Fibroblast of skin of left biceps (primary cell): ENCODE data around the gene CALR3.
"Not testable (repeated sequence)": the region's sequence is repeated elsewhere in the genome, so short reads cannot be mapped to it uniquely, and the experiment has no call there.

ENCODE experiments used
- DNase-seq, 2 experiments: peaks; one replicate each; pipeline ENCODE4 v3.0.0-alpha.2; 2013; ENCODE audit warnings: low read depth in 2 of 2

CALR3 gene

GRCh38 chr19:16495982-16496612 is at the start of gene CALR3, which contains the start of gene C19orf44:
CALR3 (minus strand) TSS chr19:16496167; CDS start chr19:16496129, 38 bp downstream.
C19orf44 (plus strand) TSS chr19:16496394; CDS start chr19:16500793, 4,399 bp downstream.
- peak; percentile 96 for DNase-seq

DNA sequence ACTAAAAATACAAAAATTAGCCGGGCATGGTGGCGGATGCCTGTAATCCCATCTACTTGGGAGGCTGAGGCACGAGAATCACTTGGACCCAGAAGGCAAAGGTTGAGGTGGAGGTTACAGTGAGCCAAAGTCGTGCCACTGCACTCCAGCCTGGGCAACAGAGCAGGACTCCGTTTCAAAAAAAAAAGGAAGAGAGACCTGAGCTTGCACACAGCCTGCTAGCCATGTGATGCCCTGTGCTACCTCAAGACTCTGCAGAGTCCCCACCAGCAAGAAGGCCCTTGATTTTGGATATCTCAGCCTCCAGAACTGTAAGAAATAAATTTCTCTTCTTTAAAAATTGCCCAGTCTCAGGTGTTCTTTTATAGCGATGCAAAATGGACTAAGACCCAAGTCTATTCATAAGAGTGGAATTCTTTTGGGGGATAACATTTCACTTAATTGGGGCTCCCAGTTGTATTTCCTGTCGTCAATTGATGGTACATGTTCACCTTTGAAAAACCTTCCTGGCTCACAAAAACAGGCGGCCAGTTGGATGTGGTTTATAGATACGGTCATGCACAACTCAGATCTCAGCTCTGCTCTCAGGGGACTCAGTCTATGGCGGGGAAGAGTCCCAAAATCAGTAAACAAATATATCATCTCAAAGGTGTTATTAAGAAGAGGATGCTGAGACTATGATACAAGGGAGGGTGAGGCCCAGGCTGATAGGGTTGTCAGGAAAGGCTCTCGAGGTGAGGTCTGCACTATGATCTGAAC is 48.7 kb upstream of the CALR3 start:
- no peak for DNase-seq

- DNase-seq = not testable (repeated sequence)
Measured at GRCh38 chr19:16543734-16544133, 47.8 kb upstream of the CALR3 start.

- no peak for DNase-seq
Measured at GRCh38 chr19:16542910-16543472, 47.0 kb upstream of the CALR3 start.

GRCh38 chr19:16542045-16542909 is 46.3 kb upstream of the CALR3 start, which contains the start of gene CHERP:
CHERP (minus strand) TSS chr19:16542437; CDS start chr19:16542378, 59 bp downstream.
- peak; percentile 80 to 82 for DNase-seq

- DNase-seq = no peak
Measured at GRCh38 chr19:16541526-16542044, 45.6 kb upstream of the CALR3 start.

DNA sequence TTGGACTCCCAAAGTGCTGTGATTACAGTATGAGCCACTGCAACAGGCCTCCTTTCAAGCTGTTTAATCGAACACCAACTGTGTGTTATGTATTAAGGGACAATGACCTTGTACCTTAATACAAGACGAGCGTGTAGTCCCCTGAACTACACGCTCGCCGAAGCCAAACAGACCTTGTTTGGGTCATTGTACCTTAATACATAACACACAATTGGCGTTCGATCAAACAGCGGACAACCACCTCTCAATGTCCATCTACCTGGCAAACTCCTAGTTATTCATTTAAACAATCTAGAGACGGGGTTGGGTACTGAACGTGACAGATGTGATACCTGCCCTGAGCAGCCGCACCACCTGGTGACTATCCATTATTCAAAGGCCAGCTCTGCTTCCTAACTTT is 45.0 kb upstream of the CALR3 start:
- DNase-seq = no peak

DNA sequence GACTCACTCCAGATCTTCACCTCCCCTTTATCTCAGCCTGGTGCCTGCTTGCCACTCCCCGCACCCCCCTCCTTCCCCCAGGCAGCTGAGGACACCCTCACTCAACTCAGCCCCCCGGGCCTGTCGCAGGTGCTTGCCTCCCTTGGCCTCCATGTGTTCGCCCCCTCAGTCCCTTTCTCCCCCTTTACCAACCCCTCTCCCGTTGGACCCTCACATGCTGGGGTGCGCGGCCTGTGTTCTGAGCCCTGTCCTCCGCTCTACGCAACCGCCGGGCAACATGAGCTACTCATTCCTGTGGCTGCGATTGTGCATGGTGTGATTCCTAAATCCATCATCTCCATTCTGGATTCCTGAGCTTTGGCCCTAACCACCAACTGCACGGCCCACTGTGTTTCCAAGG is 41.1 kb upstream of the CALR3 start:
- no peak for DNase-seq

- DNase-seq = no peak
Measured at GRCh38 chr19:16536130-16536529, 40.2 kb upstream of the CALR3 start.

- no peak for DNase-seq
Measured at GRCh38 chr19:16535381-16535780, 39.4 kb upstream of the CALR3 start.

- no peak for DNase-seq
Measured at GRCh38 chr19:16532440-16533234, 36.7 kb upstream of the CALR3 start.

- no peak for DNase-seq
Measured at GRCh38 chr19:16531380-16531669, 35.4 kb upstream of the CALR3 start.

DNA sequence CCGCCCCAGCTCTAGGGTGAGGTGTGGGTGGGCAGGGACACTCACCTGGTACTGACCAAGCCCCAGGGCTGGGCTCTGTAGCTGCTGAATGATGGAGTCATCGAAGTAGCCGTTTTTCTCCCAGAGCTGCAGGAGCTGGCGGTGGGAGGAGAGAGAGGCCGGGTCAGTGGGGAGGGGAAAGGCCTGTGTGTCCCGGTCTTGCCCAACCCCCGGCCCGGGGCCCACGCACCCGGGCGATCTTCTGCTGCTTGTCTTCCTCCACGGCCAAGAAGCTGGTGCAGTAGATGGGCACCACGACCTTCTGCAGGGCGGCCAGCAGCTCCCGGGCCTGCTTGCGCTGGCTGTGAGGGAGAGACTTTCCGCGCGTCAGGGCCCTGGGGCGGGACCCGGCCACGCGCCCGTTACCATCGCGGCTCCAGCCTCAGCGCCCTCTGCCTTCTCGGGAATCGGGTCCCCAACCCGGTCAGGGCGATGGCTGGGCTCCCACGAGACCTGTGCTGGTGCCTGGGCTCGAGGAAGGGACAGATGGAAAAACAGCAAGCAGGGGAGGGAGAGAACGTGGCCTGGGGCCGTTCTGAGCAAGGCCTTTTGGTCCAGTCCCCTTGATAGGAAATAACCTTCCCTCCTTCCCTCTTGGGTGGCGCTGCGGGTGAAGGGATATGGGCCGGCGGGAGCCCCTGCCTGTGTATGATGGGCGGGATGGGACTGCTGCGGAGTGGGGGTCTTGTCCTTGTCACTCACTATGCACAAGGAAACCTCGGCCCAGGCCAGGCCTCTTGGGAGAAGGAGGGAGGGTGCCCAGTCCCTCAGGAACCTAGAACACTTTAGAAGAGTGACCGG is 34.8 kb upstream of the CALR3 start:
- no peak for DNase-seq

GRCh38 chr19:16529466-16530144 is 33.6 kb upstream of the CALR3 start:
- no peak for DNase-seq

GRCh38 chr19:16527971-16528521 is 32.1 kb upstream of the CALR3 start:
- no peak for DNase-seq

DNA sequence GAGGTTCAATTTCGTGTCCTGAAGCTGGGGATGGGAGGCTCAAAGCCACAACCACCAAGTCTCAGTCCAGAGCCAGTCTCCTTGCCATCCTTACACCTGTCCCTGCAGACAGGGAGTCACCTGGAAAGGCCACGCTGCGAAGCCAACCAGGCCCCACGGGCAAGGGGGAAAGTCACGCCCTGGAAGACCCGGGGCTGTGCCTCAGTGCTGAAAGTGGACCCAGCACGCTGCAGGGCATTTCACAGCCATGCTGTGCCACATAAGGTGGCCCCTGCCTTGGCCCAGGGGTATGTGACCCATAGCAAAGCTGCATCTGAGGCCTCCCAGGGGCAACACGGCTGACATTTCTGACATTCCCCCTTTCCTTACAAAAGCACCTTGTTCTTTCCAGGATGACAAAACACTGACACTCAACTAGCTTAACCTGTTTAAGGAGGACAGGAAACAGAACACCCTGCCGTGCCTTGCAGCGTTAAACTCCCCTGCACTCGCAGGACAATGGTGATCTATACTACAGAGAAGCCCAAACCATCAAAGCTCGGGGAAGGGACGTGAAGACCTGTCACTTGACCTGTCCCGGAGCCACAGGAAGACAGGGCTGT is 31.5 kb upstream of the CALR3 start:
- DNase-seq = no peak

GRCh38 chr19:16525751-16526481 is 29.9 kb upstream of the CALR3 start:
- DNase-seq = no peak
